Neural crest cell (in vitro differentiated cells): ENCODE results near the gene PDE10A. TPM values are rescaled to one million over a fixed set of nuclear protein-coding genes. Genes with fewer than 3 reads are reported as not detected.
"Not testable (repeated sequence)": the region's sequence is repeated elsewhere in the genome, so short reads cannot be mapped to it uniquely, and the experiment has no call there.

Source experiments
- DNase-seq: peaks from one replicate; pipeline ENCODE4 v3.0.0; 2021; ENCODE audit warnings: low read depth, mixed read lengths, low spot score
- H3K27ac Mint-ChIP-seq: one replicate; pipeline ENCODE4 v1.8.0; 2021; ENCODE audit warnings: mild to moderate bottlenecking, mixed read lengths; ENCODE audit not compliant: unreplicated experiment
- H3K27me3 Mint-ChIP-seq: 2 replicates; pipeline ENCODE4 v1.8.0; 2021; ENCODE audit warnings: low read depth, mild to moderate bottlenecking, mixed read lengths
- H3K36me3 Mint-ChIP-seq: 2 replicates; pipeline ENCODE4 v1.8.0; 2021; ENCODE audit warnings: low read depth, mild to moderate bottlenecking, mixed read lengths
- H3K4me1 Mint-ChIP-seq: 2 replicates; pipeline ENCODE4 v1.8.0; 2021; ENCODE audit warnings: mixed read lengths
- H3K4me3 Mint-ChIP-seq: one replicate; pipeline ENCODE4 v1.8.0; 2021; ENCODE audit warnings: mild to moderate bottlenecking, mixed read lengths
- H3K9me3 Mint-ChIP-seq: 2 replicates; pipeline ENCODE4 v1.8.0; 2021; ENCODE audit warnings: mixed read lengths
- CTCF ChIP-seq: fragments of 200-600 bp; sonication (generic); conservative IDR thresholded peaks from 2 replicates; pipeline ENCODE4 v1.5.0; 2021; ENCODE audit warnings: antibody characterized with exemption, mild to moderate bottlenecking
- total RNA-seq: library from RNA; stranded (reverse); gene quantifications from 2 replicates; pipeline ENCODE4 v1.2.1, GENCODE V29; 2021

Gene PDE10A
- total RNA-seq, 1 donor from 2014 or later: 26.2 TPM

- H3K9me3 Mint-ChIP-seq: peaks cover 3% of the 10 kb centered on the region
- DNase-seq: no peak
- no peak for TF ChIP-seq CTCF
- H3K4me1 Mint-ChIP-seq: peaks cover 7% of the 10 kb centered on the region
- peak overlapping the region; percentile 7 for H3K27ac Mint-ChIP-seq
- peaks cover 12% of the 10 kb centered on the region for H3K36me3 Mint-ChIP-seq
- H3K4me3 Mint-ChIP-seq: no peak overlapping the region
- no peaks in the 10 kb centered on the region for H3K27me3 Mint-ChIP-seq
These were observed 154.6 kb downstream of the PDE10A start for GRCh38 chr6:165508321-165508869.

- Mint-ChIP-seq H3K9me3 (peaks cover 1% of the 10 kb centered on the region), H3K4me1 (peaks cover 7% of the 10 kb centered on the region), H3K27ac (no peak overlapping the region), H3K4me3 (no peak overlapping the region), H3K36me3 (peaks cover 20% of the 10 kb centered on the region), H3K27me3 (no peaks in the 10 kb centered on the region)
- no peak for TF ChIP-seq CTCF
- no peak for DNase-seq
These were observed 156.4 kb downstream of the PDE10A start for GRCh38 chr6:165506657-165507056.

- H3K27me3 Mint-ChIP-seq, H3K9me3 Mint-ChIP-seq, H3K4me3 Mint-ChIP-seq, H3K27ac Mint-ChIP-seq, H3K4me1 Mint-ChIP-seq, DNase-seq: not testable (repeated sequence)
- peaks cover 16% of the 10 kb centered on the region for H3K36me3 Mint-ChIP-seq
These were observed 162.7 kb downstream of the PDE10A start for GRCh38 chr6:165500214-165500907.

- no peak overlapping the region for H3K27ac Mint-ChIP-seq
- no peaks in the 10 kb centered on the region for H3K4me1 Mint-ChIP-seq
- peaks cover 15% of the 10 kb centered on the region for H3K36me3 Mint-ChIP-seq
- no peaks in the 10 kb centered on the region for H3K27me3 Mint-ChIP-seq
- DNase-seq: no peak
- H3K4me3 Mint-ChIP-seq: no peak overlapping the region
- peaks cover 14% of the 10 kb centered on the region for H3K9me3 Mint-ChIP-seq
- no peak for TF ChIP-seq CTCF
These were observed 165.6 kb downstream of the PDE10A start for GRCh38 chr6:165497472-165497871.

- no peak for DNase-seq
- peaks cover 31% of the 10 kb centered on the region for H3K4me1 Mint-ChIP-seq
- no peaks in the 10 kb centered on the region for H3K27me3 Mint-ChIP-seq
- TF ChIP-seq CTCF: no peak
- peaks cover 16% of the 10 kb centered on the region for H3K9me3 Mint-ChIP-seq
- peaks cover 11% of the 10 kb centered on the region for H3K36me3 Mint-ChIP-seq
- no peak overlapping the region for H3K4me3 Mint-ChIP-seq
- H3K27ac Mint-ChIP-seq: no peak overlapping the region
These were observed 174.3 kb downstream of the PDE10A start for GRCh38 chr6:165488624-165489295.

- Mint-ChIP-seq H3K4me1 (peaks cover 31% of the 10 kb centered on the region), H3K4me3 (no peak overlapping the region), H3K9me3 (peaks cover 9% of the 10 kb centered on the region), H3K27me3 (no peaks in the 10 kb centered on the region), H3K27ac (no peak overlapping the region), H3K36me3 (peaks cover 7% of the 10 kb centered on the region)
- DNase-seq: no peak
- TF ChIP-seq CTCF: no peak
These were observed 175.1 kb downstream of the PDE10A start for GRCh38 chr6:165487950-165488349.
